Measurements from ENCODE around the gene CFAP46. TPM values are rescaled to one million over a fixed set of nuclear protein-coding genes. Genes with fewer than 3 reads are reported as not detected.

Gene CFAP46
- total RNA-seq, 1 experiment from 2014 or later, result 1.6 TPM

GRCh38 chr10:132967540-132967939 is 25.2 kb upstream of the CFAP46 start:
- TF ChIP-seq REST (IDR thresholded peaks at IDR 0.05; ENCODE audit: insufficient read depth in 1 of 2, low read depth in 2 of 2, low read length in 1 of 2) (no peak), CTCF (IDR thresholded peaks at IDR 0.05) (no peak), TCF7L2 (IDR thresholded peaks at IDR 0.05; ENCODE audit: low read depth, low read length) (no peak)
- intact Hi-C loops (cut with micrococcal nuclease; ENCODE audit: unreplicated experiment) (no loop called here), in situ Hi-C loops (cut with HindIII; ENCODE audit: low pct_unique_long_range_greater_than_20kb, low sequenced_read_pairs) (no loop called here)
- Histone ChIP-seq H3K4me1 (ENCODE audit: control insufficient read depth, insufficient read depth, low read length) (peaks cover 8% of the 10 kb centered on the region), H3K9me3 (ENCODE audit: control insufficient read depth, insufficient read depth, low read depth, low read length) (peaks cover 9% of the 10 kb centered on the region; the same call in 1 of the 2 replicates), H3K27me3 (ENCODE audit: control insufficient read depth, insufficient read depth, low read length) (peaks cover 21% of the 10 kb centered on the region), H3K27ac (ENCODE audit: low read length) (no peak overlapping the region), H3K36me3 (ENCODE audit: control insufficient read depth, insufficient read depth, low read length) (no peaks in the 10 kb centered on the region), H3K4me3 (ENCODE audit: low read depth in 2 of 2, low read length in 2 of 2) (no peak overlapping the region)
- no peak for DNase-seq (ENCODE audit: low read depth, low spot score)
- POLR2A ChIA-PET, result no interaction called here
- CTCF ChIA-PET, result no interaction called here
- no peak for ATAC-seq
- BruUV-seq (replicated peaks), result no TSS peak

DNA sequence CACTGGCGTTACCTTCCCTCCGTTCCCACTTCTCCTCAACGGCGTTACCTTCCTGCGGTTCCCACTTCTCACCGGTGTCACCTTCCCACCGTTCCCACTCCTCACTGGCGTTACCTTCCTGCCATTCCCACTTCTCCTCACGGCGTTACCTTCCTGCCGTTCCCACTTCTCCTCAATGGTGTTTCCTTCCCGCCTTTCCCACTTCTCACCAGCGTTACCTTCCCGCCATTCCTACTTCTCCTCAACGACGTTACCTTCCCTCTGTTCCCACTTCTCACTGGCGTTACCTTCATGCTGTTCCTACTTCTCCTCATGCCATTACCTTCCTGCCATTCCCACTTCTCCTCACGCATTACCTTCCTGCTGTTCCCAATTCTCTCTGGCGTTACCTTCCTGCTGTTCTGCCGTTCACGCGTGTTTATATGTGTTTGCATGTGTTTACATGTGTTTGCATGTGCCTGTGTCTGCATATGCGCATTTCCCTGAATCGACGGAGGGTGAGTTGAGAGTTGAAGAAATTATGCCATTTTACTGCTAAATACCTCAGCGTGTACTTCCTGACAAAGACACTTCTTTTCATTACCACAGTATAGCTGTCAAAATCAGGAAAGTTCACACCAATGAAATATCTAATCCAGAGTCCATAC is 23.2 kb upstream of the CFAP46 start:
- peak overlapping the region; percentile 68 to 70 for H3K4me3 ChIP-seq (ENCODE audit: low read depth in 2 of 2, low read length in 2 of 2)
- in situ Hi-C loops (cut with HindIII; ENCODE audit: low pct_unique_long_range_greater_than_20kb, low sequenced_read_pairs), result no loop called here
- ATAC-seq (peak; percentile 64), DNase-seq (ENCODE audit: low read depth, low spot score) (peak; percentile 39)
- peaks cover 9% of the 10 kb centered on the region; the same call in 1 of the 2 replicates for H3K9me3 ChIP-seq (ENCODE audit: control insufficient read depth, insufficient read depth, low read depth, low read length)
- peaks cover 21% of the 10 kb centered on the region for H3K27me3 ChIP-seq (ENCODE audit: control insufficient read depth, insufficient read depth, low read length)
- H3K4me1 ChIP-seq (ENCODE audit: control insufficient read depth, insufficient read depth, low read length), result peaks cover 10% of the 10 kb centered on the region
- intact Hi-C loops (cut with micrococcal nuclease; ENCODE audit: unreplicated experiment), result no loop called here
- POLR2A ChIA-PET, result interaction anchor here (0.5 kb wide), 1 partner anchor 24 kb away, joined by 12 read pairs; no protein-coding TSS in a partner anchor
- H3K27ac ChIP-seq (ENCODE audit: low read length), result peak overlapping the region; percentile 89
- TF ChIP-seq REST (IDR thresholded peaks at IDR 0.05; ENCODE audit: insufficient read depth in 1 of 2, low read depth in 2 of 2, low read length in 1 of 2) (no peak), POLR2AphosphoS5 (IDR thresholded peaks at IDR 0.05; ENCODE audit: low read depth, low read length) (0 out of 2 replicates have a peak, but pooled peaks have one; percentile 62), SIN3A (IDR thresholded peaks at IDR 0.05; ENCODE audit: borderline replicate concordance, insufficient read depth, low read depth, low read length) (0 out of 2 replicates have a peak, but pooled peaks have one; percentile 14)
- no peaks in the 10 kb centered on the region for H3K36me3 ChIP-seq (ENCODE audit: control insufficient read depth, insufficient read depth, low read length)
- no TSS peak for BruUV-seq (replicated peaks)
- CTCF ChIA-PET, result no interaction called here

Data from Panc1 (cell line).